GM21529 (cell line): ENCODE measurements around the gene TMEM218.
"Not testable (repeated sequence)": the region's sequence is repeated elsewhere in the genome, so short reads cannot be mapped to it uniquely, and the experiment has no call there.

Experiments
- ATAC-seq: cut with Tn5 transposase; IDR thresholded peaks from one replicate; pipeline ENCODE4 v1.9.1; 2021; ENCODE audit not compliant: unreplicated experiment

The TMEM218 gene

GRCh38 chr11:125061281-125061680 is 50.1 kb downstream of the TMEM218 start:
- ATAC-seq = no peak

GRCh38 chr11:125057693-125058016 is 53.8 kb downstream of the TMEM218 start:
- no peak for ATAC-seq

GRCh38 chr11:125056931-125057692 is 54.3 kb downstream of the TMEM218 start:
- ATAC-seq = no peak

- not testable (repeated sequence) for ATAC-seq
Observed at GRCh38 chr11:125056111-125056510, 55.3 kb downstream of the TMEM218 start.

GRCh38 chr11:125055107-125055715 is 56.2 kb downstream of the TMEM218 start:
- no peak for ATAC-seq

- ATAC-seq = no peak
Observed at GRCh38 chr11:125053167-125053566, 58.3 kb downstream of the TMEM218 start.

GRCh38 chr11:125052047-125052446 is 59.4 kb downstream of the TMEM218 start:
- ATAC-seq = no peak

- ATAC-seq = no peak
Observed at GRCh38 chr11:125049164-125049792, 62.1 kb downstream of the TMEM218 start.
